Neural cell (in vitro differentiated cells): ENCODE data around the gene FAT2. TPM values are rescaled to one million over a fixed set of nuclear protein-coding genes. Genes with fewer than 3 reads are reported as not detected.

Source experiments
- H2AFZ ChIP-seq: fragments of 200-600, 300-800 bp; sonication (generic), shearing (Covaris generic); 2 replicates; pipeline ENCODE4 v1.6.0; 2014; ENCODE audit warnings: low read depth, mild to moderate bottlenecking, antibody characterized with exemption, low read length, moderate library complexity
- H3F3A ChIP-seq: fragments of 200-600 bp; shearing (Covaris generic); 2 replicates; pipeline ENCODE4 v1.6.1; 2016; ENCODE audit warnings: mild to moderate bottlenecking, moderate library complexity, mixed read lengths, antibody characterized with exemption, low read length; ENCODE audit not compliant: insufficient read depth, poor library complexity, severe bottlenecking
- H3K27ac ChIP-seq: fragments of 200-600, 300-800 bp; sonication (generic), shearing (Covaris generic); 2 replicates; pipeline ENCODE4 v1.5.1; 2014; ENCODE audit warnings: mild to moderate bottlenecking, low read length, moderate library complexity
- H3K27me3 ChIP-seq: fragments of 300-800, 200-600 bp; sonication (generic), shearing (Covaris generic); 2 replicates; pipeline ENCODE4 v1.6.0; 2014; ENCODE audit warnings: mild to moderate bottlenecking, low read depth, low read length, moderate library complexity; ENCODE audit not compliant: insufficient read depth
- H3K36me3 ChIP-seq: fragments of 300-800, 200-600 bp; sonication (generic), shearing (Covaris generic); 2 replicates; pipeline ENCODE4 v1.5.1; 2014; ENCODE audit warnings: mild to moderate bottlenecking, antibody characterized with exemption, low read length, moderate library complexity; ENCODE audit not compliant: insufficient read depth
- H3K4me2 ChIP-seq: fragments of 300-800, 200-600 bp; sonication (generic), shearing (Covaris generic); 2 replicates; pipeline ENCODE4 v1.6.0; 2014; ENCODE audit warnings: mild to moderate bottlenecking, low read length
- H3K4me3 ChIP-seq: fragments of 300-800, 200-600 bp; sonication (generic), shearing (Covaris generic); 2 replicates; pipeline ENCODE4 v1.5.1; 2014; ENCODE audit warnings: mild to moderate bottlenecking, low read length, moderate library complexity
- H3K79me2 ChIP-seq: fragments of 200-600 bp; shearing (Covaris generic); replicated peaks from 2 replicates; pipeline ENCODE4 v1.6.0; 2014; ENCODE audit warnings: mild to moderate bottlenecking, low read length, moderate library complexity; ENCODE audit not compliant: insufficient read depth
- H3K9ac ChIP-seq: fragments of 300-800, 200-600 bp; sonication (generic), shearing (Covaris generic); 2 replicates; pipeline ENCODE4 v1.6.1; 2016; ENCODE audit warnings: mild to moderate bottlenecking, low read length, mixed read lengths
- H3K9me2 ChIP-seq: fragments of 200-600 bp; shearing (Covaris generic); 2 replicates; pipeline ENCODE4 v1.6.1; 2016; ENCODE audit warnings: mild to moderate bottlenecking, low read length, mixed read lengths; ENCODE audit not compliant: insufficient read depth
- H3K9me3 ChIP-seq: fragments of 200-600, 300-800 bp; sonication (generic), shearing (Covaris generic); 2 replicates; pipeline ENCODE4 v1.6.1; 2016; ENCODE audit warnings: mild to moderate bottlenecking, mixed run types, low read length, moderate library complexity, mixed read lengths
- H4K20me1 ChIP-seq: fragments of 200-600 bp; shearing (Covaris generic); 2 replicates; pipeline ENCODE4 v1.6.1; 2016; ENCODE audit warnings: mild to moderate bottlenecking, mixed run types; ENCODE audit not compliant: insufficient read depth
- EP300 ChIP-seq: fragments of 450-650 bp; conservative IDR thresholded peaks from 2 replicates; pipeline ENCODE4 v1.6.1; 2014; ENCODE audit warnings: antibody characterized with exemption, mild to moderate bottlenecking, moderate library complexity; ENCODE audit not compliant: poor library complexity, severe bottlenecking
- EZH2 ChIP-seq: fragments of 200-600, 300-800 bp; shearing (Covaris generic), sonication (generic); IDR thresholded peaks from 2 replicates; pipeline ENCODE4 v1.6.1; 2014; ENCODE audit warnings: antibody characterized with exemption, low read length, borderline replicate concordance, mild to moderate bottlenecking; ENCODE audit not compliant: insufficient read depth, poor library complexity, severe bottlenecking
- POLR2AphosphoS5 ChIP-seq: IDR thresholded peaks from 2 replicates; pipeline ENCODE4 v1.6.1; 2012
- SMC3 ChIP-seq: fragments of 450-650 bp; conservative IDR thresholded peaks from 2 replicates; pipeline ENCODE4 v1.6.1; 2014; ENCODE audit warnings: antibody characterized with exemption, mild to moderate bottlenecking, moderate library complexity; ENCODE audit not compliant: poor library complexity
- polyA plus RNA-seq: library from polyadenylated mRNA; depleted of rRNA; stranded (reverse); fragments of >200 nt; gene quantifications from 2 replicates; pipeline ENCODE4 v1.2.3, GENCODE V29; 2014
- TF ChIP-seq, protein P1 (sequence below): IDR thresholded peaks from 2 replicates; pipeline ENCODE4 v1.6.1; 2012; ENCODE audit warnings: borderline replicate concordance
- TF ChIP-seq, protein P2 (sequence below): fragments of 450-650 bp; IDR thresholded peaks from 2 replicates; pipeline ENCODE4 v1.5.1; 2014; ENCODE audit warnings: antibody characterized with exemption, mild to moderate bottlenecking, moderate library complexity; ENCODE audit not compliant: poor library complexity, severe bottlenecking

FAT2 gene
- polyA plus RNA-seq, 1 donor from 2014 or later = not detected

DNA sequence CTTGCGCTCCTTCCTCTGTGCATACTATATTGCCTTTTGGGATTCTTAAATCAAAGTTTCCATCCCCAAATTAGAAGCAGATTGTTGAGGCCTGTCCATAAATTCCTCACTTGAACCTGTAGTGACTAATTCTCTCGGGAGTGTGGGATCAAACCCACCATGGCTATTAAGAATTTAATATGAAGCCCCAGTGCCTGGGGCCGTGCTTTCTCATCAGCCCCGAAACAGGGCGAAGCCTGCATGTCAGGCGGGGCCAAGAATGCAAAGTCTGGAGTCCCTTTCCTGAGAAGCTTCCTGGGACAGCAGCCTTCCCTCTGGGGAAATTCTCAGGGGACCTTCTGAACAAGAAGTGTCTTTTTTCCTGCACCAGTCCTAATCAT lies 29.3 kb upstream of the FAT2 start:
- Histone ChIP-seq H3K9me2 (no peaks in the 10 kb centered on the region), H3K36me3 (no peaks in the 10 kb centered on the region), H3K9ac (no peak overlapping the region), H2AFZ (no peak overlapping the region), H3K4me2 (no peak overlapping the region), H3K9me3 (no peaks in the 10 kb centered on the region), H3K4me3 (no peak overlapping the region), H4K20me1 (no peaks in the 10 kb centered on the region), H3K27me3 (no peaks in the 10 kb centered on the region), H3K27ac (no peak overlapping the region), H3K79me2 (no peaks in the 10 kb centered on the region), H3F3A (no peaks in the 10 kb centered on the region)
- TF ChIP-seq SMC3 = no peak
- TF ChIP-seq, protein P1, sequence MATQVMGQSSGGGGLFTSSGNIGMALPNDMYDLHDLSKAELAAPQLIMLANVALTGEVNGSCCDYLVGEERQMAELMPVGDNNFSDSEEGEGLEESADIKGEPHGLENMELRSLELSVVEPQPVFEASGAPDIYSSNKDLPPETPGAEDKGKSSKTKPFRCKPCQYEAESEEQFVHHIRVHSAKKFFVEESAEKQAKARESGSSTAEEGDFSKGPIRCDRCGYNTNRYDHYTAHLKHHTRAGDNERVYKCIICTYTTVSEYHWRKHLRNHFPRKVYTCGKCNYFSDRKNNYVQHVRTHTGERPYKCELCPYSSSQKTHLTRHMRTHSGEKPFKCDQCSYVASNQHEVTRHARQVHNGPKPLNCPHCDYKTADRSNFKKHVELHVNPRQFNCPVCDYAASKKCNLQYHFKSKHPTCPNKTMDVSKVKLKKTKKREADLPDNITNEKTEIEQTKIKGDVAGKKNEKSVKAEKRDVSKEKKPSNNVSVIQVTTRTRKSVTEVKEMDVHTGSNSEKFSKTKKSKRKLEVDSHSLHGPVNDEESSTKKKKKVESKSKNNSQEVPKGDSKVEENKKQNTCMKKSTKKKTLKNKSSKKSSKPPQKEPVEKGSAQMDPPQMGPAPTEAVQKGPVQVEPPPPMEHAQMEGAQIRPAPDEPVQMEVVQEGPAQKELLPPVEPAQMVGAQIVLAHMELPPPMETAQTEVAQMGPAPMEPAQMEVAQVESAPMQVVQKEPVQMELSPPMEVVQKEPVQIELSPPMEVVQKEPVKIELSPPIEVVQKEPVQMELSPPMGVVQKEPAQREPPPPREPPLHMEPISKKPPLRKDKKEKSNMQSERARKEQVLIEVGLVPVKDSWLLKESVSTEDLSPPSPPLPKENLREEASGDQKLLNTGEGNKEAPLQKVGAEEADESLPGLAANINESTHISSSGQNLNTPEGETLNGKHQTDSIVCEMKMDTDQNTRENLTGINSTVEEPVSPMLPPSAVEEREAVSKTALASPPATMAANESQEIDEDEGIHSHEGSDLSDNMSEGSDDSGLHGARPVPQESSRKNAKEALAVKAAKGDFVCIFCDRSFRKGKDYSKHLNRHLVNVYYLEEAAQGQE = no peak
- TF ChIP-seq EZH2 = no peak
- TF ChIP-seq POLR2AphosphoS5 = no peak
- TF ChIP-seq EP300 = no peak

DNA sequence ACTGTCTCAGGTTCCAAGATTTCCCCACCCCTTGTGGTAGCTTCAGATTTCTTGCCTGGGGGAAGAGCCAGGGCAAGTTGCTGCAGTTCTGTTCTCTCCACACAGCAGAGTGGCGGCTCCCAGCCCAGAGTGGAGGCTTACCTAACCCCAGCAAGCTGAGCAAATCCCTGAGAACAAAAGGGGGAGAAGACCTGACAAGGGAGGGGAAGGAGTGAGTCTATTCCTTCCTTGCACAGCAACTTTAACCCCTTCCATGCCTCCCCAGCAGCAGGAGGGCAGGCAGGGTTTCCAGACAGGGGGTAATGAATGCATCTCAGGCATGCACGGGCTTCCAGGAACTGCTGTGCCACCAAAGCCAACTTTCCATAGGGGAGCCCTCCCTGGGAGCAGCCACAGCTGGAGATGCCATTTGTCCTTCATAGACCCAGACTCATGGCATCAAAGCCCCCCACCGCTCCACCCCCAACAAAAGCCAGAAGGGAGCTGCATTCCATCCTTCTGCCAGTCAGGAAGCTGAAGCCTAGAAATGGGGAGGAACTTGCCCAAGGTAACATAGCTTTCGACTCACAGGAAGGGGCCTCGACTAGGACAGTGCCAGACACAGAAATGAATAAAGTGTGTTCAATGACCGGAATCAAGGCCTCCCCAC lies 28.8 kb upstream of the FAT2 start:
- no peaks in the 10 kb centered on the region for H4K20me1 ChIP-seq
- no peaks in the 10 kb centered on the region for H3K36me3 ChIP-seq
- TF ChIP-seq POLR2AphosphoS5 = no peak
- TF ChIP-seq, protein P1 = no peak
- no peak overlapping the region for H3K4me2 ChIP-seq
- H3K9ac ChIP-seq = no peak overlapping the region
- H3K27ac ChIP-seq = no peak overlapping the region
- H3K79me2 ChIP-seq = no peaks in the 10 kb centered on the region
- H3K9me3 ChIP-seq = no peaks in the 10 kb centered on the region
- no peaks in the 10 kb centered on the region for H3K9me2 ChIP-seq
- H3F3A ChIP-seq = no peaks in the 10 kb centered on the region
- no peak overlapping the region for H2AFZ ChIP-seq
- H3K27me3 ChIP-seq = no peaks in the 10 kb centered on the region
- no peak overlapping the region for H3K4me3 ChIP-seq

DNA sequence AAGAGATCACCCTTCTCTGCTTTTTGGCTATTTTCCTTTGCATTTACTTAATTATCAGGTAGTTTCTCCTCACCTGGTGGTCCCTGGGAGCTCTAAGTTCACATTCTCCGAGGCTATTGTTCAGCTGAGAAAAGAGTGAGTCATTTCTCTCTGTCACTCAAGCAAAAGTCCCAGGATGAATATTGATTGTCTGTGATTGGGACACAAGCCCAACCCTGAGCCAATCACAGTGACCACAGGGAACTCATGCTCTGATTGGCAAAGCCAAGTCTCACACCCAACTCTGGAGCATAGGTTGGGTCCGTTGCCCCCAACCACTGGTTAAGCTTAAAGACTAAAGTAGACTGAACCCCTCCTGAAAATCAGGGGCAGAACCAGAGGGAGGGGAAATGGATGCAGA lies 27.8 kb upstream of the FAT2 start:
- H3K4me2 ChIP-seq = no peak overlapping the region
- TF ChIP-seq SMC3 (no peak), POLR2AphosphoS5 (no peak), EP300 (no peak)
- TF ChIP-seq, protein P1 = no peak
- TF ChIP-seq, protein P2, sequence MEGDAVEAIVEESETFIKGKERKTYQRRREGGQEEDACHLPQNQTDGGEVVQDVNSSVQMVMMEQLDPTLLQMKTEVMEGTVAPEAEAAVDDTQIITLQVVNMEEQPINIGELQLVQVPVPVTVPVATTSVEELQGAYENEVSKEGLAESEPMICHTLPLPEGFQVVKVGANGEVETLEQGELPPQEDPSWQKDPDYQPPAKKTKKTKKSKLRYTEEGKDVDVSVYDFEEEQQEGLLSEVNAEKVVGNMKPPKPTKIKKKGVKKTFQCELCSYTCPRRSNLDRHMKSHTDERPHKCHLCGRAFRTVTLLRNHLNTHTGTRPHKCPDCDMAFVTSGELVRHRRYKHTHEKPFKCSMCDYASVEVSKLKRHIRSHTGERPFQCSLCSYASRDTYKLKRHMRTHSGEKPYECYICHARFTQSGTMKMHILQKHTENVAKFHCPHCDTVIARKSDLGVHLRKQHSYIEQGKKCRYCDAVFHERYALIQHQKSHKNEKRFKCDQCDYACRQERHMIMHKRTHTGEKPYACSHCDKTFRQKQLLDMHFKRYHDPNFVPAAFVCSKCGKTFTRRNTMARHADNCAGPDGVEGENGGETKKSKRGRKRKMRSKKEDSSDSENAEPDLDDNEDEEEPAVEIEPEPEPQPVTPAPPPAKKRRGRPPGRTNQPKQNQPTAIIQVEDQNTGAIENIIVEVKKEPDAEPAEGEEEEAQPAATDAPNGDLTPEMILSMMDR = no peak
- H3K9ac ChIP-seq = no peak overlapping the region
- H3K4me3 ChIP-seq = no peak overlapping the region
- no peaks in the 10 kb centered on the region for H3K36me3 ChIP-seq
- no peaks in the 10 kb centered on the region for H3K9me2 ChIP-seq
- no peaks in the 10 kb centered on the region for H4K20me1 ChIP-seq
- no peaks in the 10 kb centered on the region for H3F3A ChIP-seq
- no peak overlapping the region for H3K27ac ChIP-seq
- H3K9me3 ChIP-seq = no peaks in the 10 kb centered on the region
- no peaks in the 10 kb centered on the region for H3K27me3 ChIP-seq
- no peaks in the 10 kb centered on the region for H3K79me2 ChIP-seq
- H2AFZ ChIP-seq = no peak overlapping the region
